Lower leg skin (tissue), 3 donors: ENCODE results near the gene TREH.
"Not testable (repeated sequence)": the region's sequence is repeated elsewhere in the genome, so short reads cannot be mapped to it uniquely, and the experiment has no call there.

Source experiments
- POLR2A ChIP-seq, 2 donors: fragments of 450-650 bp; IDR thresholded peaks; one replicate each; pipeline ENCODE4 v1.6.1; 2016 to 2017; ENCODE audit warnings: antibody characterized with exemption in 2 of 2, mild to moderate bottlenecking in 1 of 2, moderate library complexity in 1 of 2
- TF ChIP-seq, protein P1 (sequence below), 3 donors: fragments of 450-650 bp; IDR thresholded peaks; one replicate each; pipeline ENCODE4 v1.5.1; 2016; ENCODE audit warnings: antibody characterized with exemption in 3 of 3, mild to moderate bottlenecking in 3 of 3, moderate library complexity in 2 of 3

DNA sequence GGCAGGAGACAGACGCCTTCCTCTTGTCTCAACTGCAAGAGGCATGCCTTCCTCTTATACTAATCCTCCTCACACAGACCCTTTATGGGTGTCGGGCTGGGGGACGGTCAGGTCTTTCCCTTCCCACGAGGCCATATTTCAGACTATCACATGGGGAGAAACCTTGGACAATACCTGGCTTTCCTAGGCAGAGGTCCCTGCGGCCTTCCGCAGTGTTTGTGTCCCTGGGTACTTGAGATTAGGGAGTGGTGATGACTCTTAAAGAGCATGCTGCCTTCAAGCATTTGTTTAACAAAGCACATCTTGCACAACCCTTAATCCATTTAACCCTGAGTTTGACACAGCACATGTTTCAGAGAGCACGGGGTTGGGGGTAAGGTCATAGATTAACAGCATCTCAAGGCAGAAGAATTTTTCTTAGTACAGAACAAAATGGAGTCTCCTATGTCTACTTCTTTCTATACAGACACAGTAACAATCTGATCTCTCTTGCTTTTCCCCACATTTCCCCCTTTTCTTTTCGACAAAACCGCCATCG is 42.1 kb upstream of the TREH start:
- TF ChIP-seq, protein P1, sequence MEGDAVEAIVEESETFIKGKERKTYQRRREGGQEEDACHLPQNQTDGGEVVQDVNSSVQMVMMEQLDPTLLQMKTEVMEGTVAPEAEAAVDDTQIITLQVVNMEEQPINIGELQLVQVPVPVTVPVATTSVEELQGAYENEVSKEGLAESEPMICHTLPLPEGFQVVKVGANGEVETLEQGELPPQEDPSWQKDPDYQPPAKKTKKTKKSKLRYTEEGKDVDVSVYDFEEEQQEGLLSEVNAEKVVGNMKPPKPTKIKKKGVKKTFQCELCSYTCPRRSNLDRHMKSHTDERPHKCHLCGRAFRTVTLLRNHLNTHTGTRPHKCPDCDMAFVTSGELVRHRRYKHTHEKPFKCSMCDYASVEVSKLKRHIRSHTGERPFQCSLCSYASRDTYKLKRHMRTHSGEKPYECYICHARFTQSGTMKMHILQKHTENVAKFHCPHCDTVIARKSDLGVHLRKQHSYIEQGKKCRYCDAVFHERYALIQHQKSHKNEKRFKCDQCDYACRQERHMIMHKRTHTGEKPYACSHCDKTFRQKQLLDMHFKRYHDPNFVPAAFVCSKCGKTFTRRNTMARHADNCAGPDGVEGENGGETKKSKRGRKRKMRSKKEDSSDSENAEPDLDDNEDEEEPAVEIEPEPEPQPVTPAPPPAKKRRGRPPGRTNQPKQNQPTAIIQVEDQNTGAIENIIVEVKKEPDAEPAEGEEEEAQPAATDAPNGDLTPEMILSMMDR (IDR thresholded peaks at IDR 0.05), result not testable (repeated sequence)
- not testable (repeated sequence) for TF ChIP-seq POLR2A (IDR thresholded peaks at IDR 0.05)
